Measurements from ENCODE around the gene DYNLL2.
"Not testable (repeated sequence)": the region's sequence is repeated elsewhere in the genome, so short reads cannot be mapped to it uniquely, and the experiment has no call there.

DYNLL2 gene

GRCh38 chr17:58073266-58073665 is 10.0 kb upstream of the DYNLL2 start:
- DNase-seq: not testable (repeated sequence)

GRCh38 chr17:58074406-58074805 is 8.8 kb upstream of the DYNLL2 start:
- not testable (repeated sequence) for DNase-seq

DNA sequence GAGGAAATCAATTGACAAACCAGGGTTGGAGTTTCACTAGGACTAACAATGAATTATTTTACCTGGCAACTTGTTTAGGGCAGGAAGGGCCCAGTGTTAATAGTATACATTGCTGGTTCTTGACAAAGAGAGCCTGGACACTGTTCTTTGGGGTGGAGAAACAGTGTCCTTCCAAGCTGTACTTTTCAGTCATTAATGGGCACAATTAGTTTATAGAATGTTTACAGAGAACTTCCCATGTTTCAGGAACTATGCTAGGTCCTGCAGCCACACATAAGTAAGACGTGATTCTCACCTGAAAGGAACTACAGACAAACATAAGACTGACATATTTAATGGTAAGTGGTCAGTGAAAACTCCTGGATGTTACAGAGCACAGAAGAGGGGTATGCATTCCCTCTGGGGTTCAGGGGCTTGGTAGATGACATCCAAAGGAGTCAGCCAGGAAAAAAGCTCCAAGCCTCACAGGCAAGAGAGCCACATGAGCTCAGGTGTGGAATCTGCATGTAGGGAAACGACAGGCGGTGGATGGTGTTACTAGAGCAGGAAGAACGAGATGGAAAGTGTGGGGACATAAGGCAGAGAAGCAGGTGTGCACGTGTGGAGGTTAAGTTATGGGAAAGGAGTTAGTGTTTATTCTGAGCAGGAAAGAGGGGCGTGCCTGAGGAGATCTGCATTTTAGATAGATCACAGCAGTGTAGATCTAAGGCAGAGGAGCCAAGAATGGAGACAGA is 3.8 kb upstream of the DYNLL2 start:
- DNase-seq: no peak

DNA sequence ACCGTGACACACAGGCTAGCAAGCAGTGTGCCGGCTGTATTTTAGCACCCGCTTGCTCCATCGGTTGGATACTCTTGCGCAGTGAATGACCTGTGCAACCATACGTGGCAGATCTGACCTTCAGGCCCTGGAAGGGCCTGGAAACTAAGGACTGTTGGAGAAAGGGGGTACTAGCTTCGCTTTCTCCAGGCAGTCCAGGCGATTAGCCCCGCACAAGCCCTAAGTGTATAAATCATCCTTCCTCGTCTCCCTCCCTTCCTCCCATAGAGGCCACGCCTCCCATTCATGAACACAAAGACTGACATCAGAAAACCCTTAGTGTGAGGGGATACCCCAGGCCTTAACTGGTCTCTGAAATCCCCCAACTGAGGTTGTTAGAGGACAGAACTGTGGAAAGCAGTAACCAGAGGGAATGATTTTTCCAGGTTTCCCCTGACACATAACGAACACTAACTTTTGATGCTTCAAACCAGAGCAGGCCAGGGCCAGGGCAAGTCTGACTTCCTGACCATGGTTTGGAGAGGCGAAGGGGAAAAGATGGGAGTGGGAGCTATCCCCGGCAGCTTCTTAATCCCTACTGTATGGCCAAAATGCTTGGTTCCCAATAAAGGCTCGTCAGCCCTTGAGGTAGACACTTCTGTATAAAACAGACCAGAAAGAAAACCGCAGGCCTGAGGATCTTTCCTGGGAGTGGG is 1.4 kb upstream of the DYNLL2 start:
- DNase-seq: no peak

DNA sequence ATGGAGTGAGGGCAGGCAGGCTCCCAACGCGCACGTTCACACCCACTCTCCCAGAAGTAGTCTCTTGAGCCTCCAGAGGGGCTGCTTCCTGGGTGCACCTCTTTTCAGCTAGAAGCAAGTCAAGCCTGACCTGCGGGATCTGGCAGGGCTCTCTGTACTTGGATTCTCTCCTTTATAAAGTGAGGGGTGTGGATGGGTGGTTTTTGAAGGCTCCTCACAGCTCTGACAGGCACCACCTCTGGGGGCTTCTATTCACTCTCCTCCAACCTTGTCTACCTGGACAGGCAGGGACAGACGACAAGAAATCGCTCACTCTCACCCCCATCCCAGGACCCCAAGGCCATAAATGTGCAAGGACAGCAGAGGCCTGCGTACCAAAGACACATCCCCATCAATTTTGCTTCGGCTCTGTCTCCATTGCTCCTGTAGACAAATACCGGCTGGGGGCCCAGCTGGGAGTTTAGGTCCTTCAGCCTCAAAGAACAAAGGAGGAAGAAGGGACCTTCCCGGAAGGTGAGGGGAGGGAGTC is 814 bp upstream of the DYNLL2 start:
- no peak for DNase-seq

- DNase-seq: peak; percentile 60
Observed at GRCh38 chr17:58083491-58084316, 485 bp downstream of the DYNLL2 start.

DNA sequence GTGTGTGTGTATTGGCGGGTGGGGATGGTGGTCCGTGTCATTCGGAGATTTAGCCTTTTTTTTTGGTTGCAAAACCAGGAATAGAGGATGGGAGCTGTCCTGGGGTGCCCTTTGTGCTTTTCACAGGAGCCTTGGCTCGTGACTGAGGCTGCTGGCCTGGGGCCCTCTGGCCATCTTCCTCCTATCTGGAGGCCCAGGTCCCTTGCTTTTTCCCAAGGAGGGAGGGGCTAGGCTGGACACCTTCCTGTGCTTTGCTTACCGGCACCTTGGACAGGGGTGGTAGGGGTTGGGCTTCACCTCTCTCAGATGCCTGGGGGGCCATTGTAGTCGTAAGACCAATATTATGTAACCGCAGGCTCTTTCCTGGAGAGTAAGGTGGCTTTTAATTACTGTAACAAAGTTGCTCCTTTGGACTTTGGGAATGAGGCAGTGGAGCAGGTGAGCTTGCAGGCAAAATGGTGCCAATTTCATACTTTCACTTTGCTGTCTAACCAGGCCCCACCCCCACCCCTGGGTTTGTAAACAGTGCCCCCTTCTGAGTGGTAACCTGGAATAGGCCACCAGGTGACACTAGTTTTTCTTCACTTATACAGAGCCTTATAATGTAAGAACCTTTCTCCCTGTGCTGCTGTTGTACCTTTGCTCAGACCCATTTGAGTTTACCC is 1.2 kb downstream of the DYNLL2 start:
- DNase-seq: peak; percentile 58

DNA sequence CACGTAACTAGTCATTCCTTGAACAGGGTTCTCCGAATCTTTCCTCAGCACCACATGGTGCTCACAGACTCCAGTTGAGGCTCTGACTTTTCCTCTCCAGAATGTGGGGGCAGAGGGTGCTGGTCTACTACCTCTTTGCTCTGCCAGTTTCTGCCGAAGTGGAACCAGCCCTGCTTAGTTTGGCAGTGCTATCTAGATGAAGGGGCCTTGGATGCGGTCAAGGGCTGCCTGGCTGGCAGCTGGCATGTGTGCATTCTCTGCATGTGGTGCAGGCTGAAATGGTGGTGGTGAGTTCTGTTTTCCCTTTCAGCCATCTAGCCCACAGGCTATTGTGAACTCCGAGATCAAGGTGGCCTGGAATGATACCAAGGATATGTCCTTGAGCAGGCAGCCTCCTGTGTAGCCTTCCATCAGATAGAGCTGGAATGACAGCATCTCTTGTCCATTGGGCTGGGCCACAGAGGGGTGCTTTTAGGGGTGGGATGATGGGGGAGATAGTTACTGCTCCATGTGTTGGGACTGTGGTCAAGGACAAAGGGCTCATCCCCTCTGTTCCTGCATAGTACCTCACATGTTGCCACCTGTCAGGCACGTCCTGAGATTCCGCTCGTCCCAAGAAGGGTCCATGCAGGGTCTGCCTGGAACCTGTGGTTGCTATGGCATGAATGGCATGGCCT is 2.0 kb downstream of the DYNLL2 start:
- no peak for DNase-seq

DNA sequence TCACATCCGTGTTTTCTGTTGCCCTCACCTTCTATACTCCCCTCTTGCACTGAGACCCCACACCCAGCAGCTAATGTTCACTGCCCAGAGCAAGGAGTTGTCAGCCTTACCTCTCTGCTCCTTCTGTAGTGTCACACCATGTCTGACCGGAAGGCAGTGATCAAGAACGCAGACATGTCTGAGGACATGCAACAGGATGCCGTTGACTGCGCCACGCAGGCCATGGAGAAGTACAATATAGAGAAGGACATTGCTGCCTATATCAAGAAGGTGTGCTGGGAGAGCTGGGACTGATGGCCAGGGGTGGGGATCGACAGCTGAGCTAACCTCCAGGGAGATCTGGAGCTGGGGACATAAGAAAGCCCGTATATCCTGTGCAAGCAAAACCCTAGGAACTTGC is 3.7 kb downstream of the DYNLL2 start:
- DNase-seq: no peak

DNA sequence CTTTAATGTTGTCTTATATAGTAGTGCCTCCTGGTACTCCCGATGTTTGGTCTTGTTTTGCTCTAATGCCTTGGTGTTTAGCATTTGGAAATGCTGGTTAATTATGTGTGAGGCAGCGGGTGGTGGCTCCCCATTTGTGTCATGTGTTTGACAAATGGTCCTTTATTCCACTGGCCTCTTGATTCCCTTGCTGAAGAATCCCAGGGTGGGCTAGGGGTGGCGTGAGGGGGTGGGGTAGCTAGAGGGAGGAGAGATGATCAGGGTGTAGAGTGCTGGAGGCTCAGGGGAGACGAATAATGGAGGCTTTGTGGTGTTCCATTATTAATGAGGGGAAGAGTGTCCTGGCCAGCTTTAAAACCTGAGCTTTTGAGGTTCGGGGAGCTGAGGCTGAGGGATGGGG is 5.4 kb downstream of the DYNLL2 start:
- no peak for DNase-seq

GRCh38 chr17:58089111-58089510 is 5.9 kb downstream of the DYNLL2 start:
- no peak for DNase-seq

DNA sequence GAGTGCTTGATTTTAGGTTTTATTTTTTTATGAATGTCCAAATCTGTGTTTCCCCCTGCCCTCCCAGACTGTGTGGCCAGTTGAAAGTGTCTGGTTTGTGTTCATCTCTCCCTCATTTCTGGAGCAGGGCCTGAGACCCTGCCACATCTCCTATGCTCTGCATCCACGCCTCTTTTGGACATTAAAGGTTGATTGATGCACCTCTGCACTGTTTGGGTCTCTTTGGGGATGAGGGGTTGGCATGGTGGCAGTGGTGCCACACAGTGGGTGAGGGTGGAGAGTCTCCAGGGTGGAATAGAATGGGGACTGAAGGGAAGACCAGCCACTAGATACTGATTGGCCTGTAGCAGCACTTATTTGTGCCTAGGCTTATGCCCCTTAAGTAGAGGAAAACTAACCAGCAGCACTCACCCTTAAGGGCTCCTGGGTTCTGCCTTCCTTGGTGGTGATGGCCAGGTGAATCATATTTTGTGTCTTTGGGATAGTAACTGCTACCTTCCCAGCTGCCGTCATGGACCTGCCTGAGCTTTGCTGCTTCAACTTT is 7.9 kb downstream of the DYNLL2 start:
- DNase-seq: no peak

GRCh38 chr17:58092101-58092796 is 9.0 kb downstream of the DYNLL2 start:
- DNase-seq: no peak

- no peak for DNase-seq
Observed at GRCh38 chr17:58092797-58093385, 9.7 kb downstream of the DYNLL2 start.

GRCh38 chr17:58094118-58094517 is 10.9 kb downstream of the DYNLL2 start:
- no peak for DNase-seq

DNA sequence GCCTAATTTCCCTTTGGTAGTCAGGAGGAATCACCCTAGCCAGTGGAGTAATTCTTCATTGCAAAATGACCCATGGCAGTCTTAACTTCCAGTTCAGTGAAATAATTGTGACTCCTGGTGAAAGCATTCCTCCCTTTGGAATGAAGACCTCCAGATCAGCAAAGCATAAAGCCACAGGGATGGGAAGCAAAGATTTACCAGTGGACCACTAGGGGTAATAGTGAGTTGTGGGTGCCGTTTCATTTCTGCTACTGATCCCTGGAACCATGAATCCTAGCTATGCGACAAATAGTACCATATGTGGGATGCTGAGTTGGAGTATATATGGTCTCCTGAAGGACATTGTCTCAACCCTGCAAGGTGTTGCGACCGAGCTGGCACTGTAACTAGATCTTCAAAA is 13.7 kb downstream of the DYNLL2 start:
- no peak for DNase-seq

GRCh38 chr17:58097384-58098088 is 14.3 kb downstream of the DYNLL2 start:
- DNase-seq: no peak

- no peak for DNase-seq
Observed at GRCh38 chr17:58100506-58100905, 17.3 kb downstream of the DYNLL2 start.

GRCh38 chr17:58101898-58102297 is 18.7 kb downstream of the DYNLL2 start:
- not testable (repeated sequence) for DNase-seq

- no peak for DNase-seq
Observed at GRCh38 chr17:58105093-58105492, 21.9 kb downstream of the DYNLL2 start.

Measured in NCI-H1436 (cell line).